HEK293 (cell line): ENCODE results near the gene GPATCH4.

Experiments used
- BCL11A ChIP-seq: fragments of 450-650 bp; formaldehyde crosslinking; IDR thresholded peaks from 2 replicates; pipeline ENCODE4 v1.5.1; 2016; ENCODE audit warnings: low read depth, missing biosample characterization, missing genetic modification characterization
- CTCF ChIP-seq: fragments of 450-650 bp; formaldehyde crosslinking; IDR thresholded peaks from 2 replicates; pipeline ENCODE4 v1.5.1; 2016; ENCODE audit warnings: missing biosample characterization, missing genetic modification characterization
- GLI4 ChIP-seq: fragments of 450-650 bp; formaldehyde crosslinking; IDR thresholded peaks from 2 replicates; pipeline ENCODE4 v1.5.1; 2016; ENCODE audit warnings: missing biosample characterization, missing genetic modification characterization
- HOXD13 ChIP-seq: sonication (generic); formaldehyde crosslinking; IDR thresholded peaks from 2 replicates; pipeline ENCODE4 v1.8.0; 2022; ENCODE audit warnings: missing genetic modification reagents, borderline replicate concordance
- KLF1 ChIP-seq: fragments of 450-650 bp; formaldehyde crosslinking; IDR thresholded peaks from 2 replicates; pipeline ENCODE4 v1.5.1; 2016; ENCODE audit warnings: missing biosample characterization, missing genetic modification characterization
- KLF10 ChIP-seq: fragments of 450-650 bp; IDR thresholded peaks from 2 replicates; pipeline ENCODE4 v1.5.1; 2018; ENCODE audit warnings: missing biosample characterization, mild to moderate bottlenecking, missing genetic modification characterization
- MZF1 ChIP-seq: fragments of 450-650 bp; formaldehyde crosslinking; IDR thresholded peaks from 2 replicates; pipeline ENCODE4 v1.5.1; 2017; ENCODE audit warnings: missing biosample characterization, missing genetic modification characterization, borderline replicate concordance
- SALL2 ChIP-seq: fragments of 450-650 bp; formaldehyde crosslinking; IDR thresholded peaks from 2 replicates; pipeline ENCODE4 v1.5.0; 2017; ENCODE audit warnings: missing biosample characterization, mild to moderate bottlenecking, missing genetic modification characterization, borderline replicate concordance
- SCRT2 ChIP-seq: fragments of 450-650 bp; formaldehyde crosslinking; IDR thresholded peaks from 2 replicates; pipeline ENCODE4 v1.5.1; 2016; ENCODE audit warnings: missing biosample characterization, missing genetic modification characterization
- SETDB1 ChIP-seq: IDR thresholded peaks from one replicate; pipeline ENCODE4 v1.6.1; 2017; ENCODE audit warnings: mild to moderate bottlenecking, low read length, moderate library complexity, mixed read lengths; ENCODE audit not compliant: insufficient read length
- YY1 ChIP-seq: fragments of 450-650 bp; formaldehyde crosslinking; IDR thresholded peaks from 2 replicates; pipeline ENCODE4 v1.5.1; 2018; ENCODE audit warnings: missing biosample characterization, missing genetic modification characterization
- ZBTB1 ChIP-seq: fragments of 450-650 bp; formaldehyde crosslinking; IDR thresholded peaks from 2 replicates; pipeline ENCODE4 v1.5.1; 2016; ENCODE audit warnings: missing biosample characterization, missing genetic modification characterization
- ZBTB10 ChIP-seq: fragments of 450-650 bp; formaldehyde crosslinking; IDR thresholded peaks from 2 replicates; pipeline ENCODE4 v1.5.1; 2016; ENCODE audit warnings: missing biosample characterization, missing genetic modification characterization
- ZFHX2 ChIP-seq: fragments of 450-650 bp; formaldehyde crosslinking; conservative IDR thresholded peaks from 2 replicates; pipeline ENCODE4 v1.5.1; 2016; ENCODE audit warnings: missing biosample characterization, missing genetic modification characterization
- ZFP41 ChIP-seq: fragments of 450-650 bp; formaldehyde crosslinking; IDR thresholded peaks from 2 replicates; pipeline ENCODE4 v1.5.1; 2016; ENCODE audit warnings: missing biosample characterization, missing genetic modification characterization, borderline replicate concordance
- ZFP69B ChIP-seq: fragments of 450-650 bp; formaldehyde crosslinking; IDR thresholded peaks from 2 replicates; pipeline ENCODE4 v1.5.1; 2016; ENCODE audit warnings: missing biosample characterization, missing genetic modification characterization
- ZIC2 ChIP-seq: fragments of 450-650 bp; formaldehyde crosslinking; IDR thresholded peaks from 2 replicates; pipeline ENCODE4 v1.5.1; 2016; ENCODE audit warnings: missing biosample characterization, missing genetic modification characterization
- ZNF239 ChIP-seq: fragments of 450-650 bp; formaldehyde crosslinking; IDR thresholded peaks from 2 replicates; pipeline ENCODE4 v1.5.1; 2016; ENCODE audit warnings: missing biosample characterization, missing genetic modification characterization
- ZNF274 ChIP-seq, 2 experiments: fragments of 200-500 bp in 1 of 2; fragments of 450-650 bp in 1 of 2; sonication (Bioruptor generic) in 1 of 2; formaldehyde crosslinking in 1 of 2; IDR thresholded peaks; 2 replicates each; pipeline versions ENCODE4 v1.5.1 to v1.6.1; 2014 to 2016; ENCODE audit warnings: borderline replicate concordance in 1 of 2, inconsistent platforms in 1 of 2, low read length in 1 of 2, missing biosample characterization in 1 of 2, missing genetic modification characterization in 1 of 2
- ZNF302 ChIP-seq: fragments of 450-650 bp; formaldehyde crosslinking; IDR thresholded peaks from 2 replicates; pipeline ENCODE4 v1.5.1; 2016; ENCODE audit warnings: missing biosample characterization, missing genetic modification characterization, low read depth
- ZNF398 ChIP-seq: fragments of 450-650 bp; formaldehyde crosslinking; IDR thresholded peaks from 2 replicates; pipeline ENCODE4 v1.5.1; 2017; ENCODE audit warnings: missing biosample characterization, missing genetic modification characterization
- ZNF473 ChIP-seq: fragments of 450-650 bp; formaldehyde crosslinking; IDR thresholded peaks from 2 replicates; pipeline ENCODE4 v1.5.1; 2017; ENCODE audit warnings: missing biosample characterization, missing genetic modification characterization
- ZNF521 ChIP-seq: fragments of 450-650 bp; formaldehyde crosslinking; IDR thresholded peaks from 2 replicates; pipeline ENCODE4 v1.5.1; 2017; ENCODE audit warnings: missing biosample characterization, mild to moderate bottlenecking, missing genetic modification characterization
- ZNF549 ChIP-seq: fragments of 450-650 bp; IDR thresholded peaks from 2 replicates; pipeline ENCODE4 v1.5.1; 2018; ENCODE audit warnings: missing biosample characterization, missing genetic modification characterization, mild to moderate bottlenecking, inconsistent platforms, moderate library complexity
- ZNF561 ChIP-seq: fragments of 450-650 bp; IDR thresholded peaks from 2 replicates; pipeline ENCODE4 v1.5.1; 2018; ENCODE audit warnings: missing biosample characterization, missing genetic modification characterization, borderline replicate concordance
- ZNF623 ChIP-seq: fragments of 450-650 bp; formaldehyde crosslinking; IDR thresholded peaks from 2 replicates; pipeline ENCODE4 v1.5.1; 2016; ENCODE audit warnings: missing biosample characterization, missing genetic modification characterization
- ZNF629 ChIP-seq: fragments of 450-650 bp; formaldehyde crosslinking; IDR thresholded peaks from 2 replicates; pipeline ENCODE4 v1.5.1; 2017; ENCODE audit warnings: missing biosample characterization, missing genetic modification characterization
- ZSCAN16 ChIP-seq: fragments of 450-650 bp; formaldehyde crosslinking; IDR thresholded peaks from 2 replicates; pipeline ENCODE4 v1.5.1; 2016; ENCODE audit warnings: missing biosample characterization, missing genetic modification characterization
- ZSCAN23 ChIP-seq: fragments of 450-650 bp; formaldehyde crosslinking; IDR thresholded peaks from 2 replicates; pipeline ENCODE4 v1.5.1; 2016; ENCODE audit warnings: missing biosample characterization, missing genetic modification characterization
- TF ChIP-seq, protein P1 (sequence below): fragments of 450-650 bp; formaldehyde crosslinking; IDR thresholded peaks from 2 replicates; pipeline ENCODE4 v1.5.1; 2016; ENCODE audit warnings: missing biosample characterization, missing genetic modification characterization
- TF ChIP-seq, protein P2 (sequence below): fragments of 450-650 bp; formaldehyde crosslinking; IDR thresholded peaks from 2 replicates; pipeline ENCODE4 v1.5.1; 2017; ENCODE audit warnings: missing biosample characterization, missing genetic modification characterization

GPATCH4 gene

DNA sequence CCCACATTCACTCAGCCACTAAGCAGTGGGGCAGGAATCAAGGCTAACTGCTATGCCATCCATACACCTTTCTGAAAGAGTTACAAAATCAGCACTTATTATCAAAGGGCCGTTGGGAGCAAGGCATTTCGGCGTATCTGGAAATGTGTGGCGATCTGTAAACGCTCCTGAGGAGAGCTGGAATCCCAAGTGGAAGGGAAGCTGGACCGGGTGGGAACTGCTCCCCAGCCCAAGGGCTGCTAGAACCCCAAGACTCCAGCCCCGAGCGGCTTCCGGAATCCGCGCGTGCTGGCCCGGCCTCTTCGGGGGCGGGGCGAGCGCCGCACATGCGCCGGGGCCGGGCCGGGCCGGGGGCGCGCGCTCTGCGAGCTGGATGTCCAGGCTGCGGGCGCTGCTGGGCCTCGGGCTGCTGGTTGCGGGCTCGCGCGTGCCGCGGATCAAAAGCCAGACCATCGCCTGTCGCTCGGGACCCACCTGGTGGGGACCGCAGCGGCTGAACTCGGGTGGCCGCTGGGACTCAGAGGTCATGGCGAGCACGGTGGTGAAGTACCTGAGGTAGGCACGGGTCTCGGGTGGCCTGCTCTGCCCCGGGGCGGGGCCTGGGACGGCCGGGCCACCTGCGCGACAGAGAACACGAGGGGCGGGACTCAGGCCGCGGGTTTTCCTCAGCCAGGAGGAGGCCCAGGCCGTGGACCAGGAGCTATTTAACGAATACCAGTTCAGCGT lies 9.7 kb downstream of the GPATCH4 start, which contains the start of gene NAXE (continued):
- no peak; the same call in 1 of the 2 replicates for TF ChIP-seq ZNF398 (tag by site-specific recombination)
- TF ChIP-seq HOXD13 (CRISPR knock-in tag), result no peak
- TF ChIP-seq ZSCAN16, result no peak
- TF ChIP-seq ZSCAN23 (tag by site-specific recombination), result 0 out of 2 replicates have a peak, but pooled peaks have one; percentile 13
- no peak for TF ChIP-seq ZIC2
- TF ChIP-seq ZNF623, result no peak
- TF ChIP-seq, protein P1, sequence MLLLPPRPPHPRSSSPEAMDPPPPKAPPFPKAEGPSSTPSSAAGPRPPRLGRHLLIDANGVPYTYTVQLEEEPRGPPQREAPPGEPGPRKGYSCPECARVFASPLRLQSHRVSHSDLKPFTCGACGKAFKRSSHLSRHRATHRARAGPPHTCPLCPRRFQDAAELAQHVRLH (tag by site-specific recombination), result peak; percentile 12; the same call in 1 of the 2 replicates
- peak; percentile 50; the same call in 1 of the 2 replicates for TF ChIP-seq ZNF629 (tag by site-specific recombination)
- no peak for TF ChIP-seq SALL2 (tag by site-specific recombination)
- TF ChIP-seq KLF1 (tag by site-specific recombination), result no peak
- no peak for TF ChIP-seq ZFHX2 (tag by site-specific recombination)
- TF ChIP-seq MZF1 (tag by site-specific recombination), result no peak
- peak; percentile 17; the same call in 1 of the 2 replicates for TF ChIP-seq KLF10
- no peak; the same call in 1 of the 2 replicates for TF ChIP-seq CTCF (tag by site-specific recombination)
- TF ChIP-seq ZBTB1 (tag by site-specific recombination), result no peak; the same call in 1 of the 2 replicates
- TF ChIP-seq ZNF549, result no peak
- TF ChIP-seq ZBTB10, result peak; percentile 82; the same call in 1 of the 2 replicates
- TF ChIP-seq ZNF239 (tag by site-specific recombination), result no peak
- TF ChIP-seq ZNF561, result 0 out of 2 replicates have a peak, but pooled peaks have one; percentile 38
- no peak for TF ChIP-seq ZNF274 (IDR thresholded peaks at IDR 0.05; ENCODE audit: low read length)
- TF ChIP-seq ZNF274 (tag by site-specific recombination; IDR thresholded peaks at IDR 0.05; ENCODE audit: borderline replicate concordance), result no peak
- TF ChIP-seq SCRT2, result no peak
- TF ChIP-seq, protein P2, sequence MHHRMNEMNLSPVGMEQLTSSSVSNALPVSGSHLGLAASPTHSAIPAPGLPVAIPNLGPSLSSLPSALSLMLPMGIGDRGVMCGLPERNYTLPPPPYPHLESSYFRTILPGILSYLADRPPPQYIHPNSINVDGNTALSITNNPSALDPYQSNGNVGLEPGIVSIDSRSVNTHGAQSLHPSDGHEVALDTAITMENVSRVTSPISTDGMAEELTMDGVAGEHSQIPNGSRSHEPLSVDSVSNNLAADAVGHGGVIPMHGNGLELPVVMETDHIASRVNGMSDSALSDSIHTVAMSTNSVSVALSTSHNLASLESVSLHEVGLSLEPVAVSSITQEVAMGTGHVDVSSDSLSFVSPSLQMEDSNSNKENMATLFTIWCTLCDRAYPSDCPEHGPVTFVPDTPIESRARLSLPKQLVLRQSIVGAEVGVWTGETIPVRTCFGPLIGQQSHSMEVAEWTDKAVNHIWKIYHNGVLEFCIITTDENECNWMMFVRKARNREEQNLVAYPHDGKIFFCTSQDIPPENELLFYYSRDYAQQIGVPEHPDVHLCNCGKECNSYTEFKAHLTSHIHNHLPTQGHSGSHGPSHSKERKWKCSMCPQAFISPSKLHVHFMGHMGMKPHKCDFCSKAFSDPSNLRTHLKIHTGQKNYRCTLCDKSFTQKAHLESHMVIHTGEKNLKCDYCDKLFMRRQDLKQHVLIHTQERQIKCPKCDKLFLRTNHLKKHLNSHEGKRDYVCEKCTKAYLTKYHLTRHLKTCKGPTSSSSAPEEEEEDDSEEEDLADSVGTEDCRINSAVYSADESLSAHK (tag by site-specific recombination), result no peak
- TF ChIP-seq YY1, result no peak; the same call in 1 of the 2 replicates
- TF ChIP-seq ZNF473 (tag by site-specific recombination), result no peak
- peak; percentile 91 for TF ChIP-seq ZFP69B (tag by site-specific recombination)
- TF ChIP-seq ZNF302 (tag by site-specific recombination), result no peak
- no peak for TF ChIP-seq SETDB1
- no peak; the same call in 1 of the 2 replicates for TF ChIP-seq BCL11A (tag by site-specific recombination)
- no peak for TF ChIP-seq ZFP41 (tag by site-specific recombination)
- no peak for TF ChIP-seq GLI4 (tag by site-specific recombination)
- no peak for TF ChIP-seq ZNF521 (tag by site-specific recombination)
